K562 (cell line): ENCODE data around the gene KCNMB3. TPM values are rescaled to one million over a fixed set of nuclear protein-coding genes. Genes with fewer than 3 reads are reported as not detected.
A peak's percentile ranks its signal among the peaks of the same experiment; 100 is the strongest.

Experiments
- ARHGAP35 ChIP-seq: fragments of 450-650 bp; IDR thresholded peaks from 2 replicates; pipeline ENCODE4 v1.6.1; 2018; ENCODE audit not compliant: partially characterized antibody
- ATF1 ChIP-seq, 2 experiments: fragments of 450-650 bp in 1 of 2; IDR thresholded peaks; 2 replicates each; pipeline ENCODE4 v1.6.1; 2016; ENCODE audit warnings: missing compliant biosample characterization in 1 of 2, missing genetic modification characterization in 1 of 2
- CEBPB ChIP-seq: fragments of 450-650 bp; IDR thresholded peaks from 2 replicates; pipeline ENCODE4 v1.6.1; 2016; ENCODE audit warnings: missing genetic modification characterization, missing compliant biosample characterization
- DLX4 ChIP-seq: fragments of 250-450 bp; sonication (Bioruptor Pico); IDR thresholded peaks from 2 replicates; pipeline ENCODE4 v1.6.1; 2021; ENCODE audit warnings: mild to moderate bottlenecking
- ETV5 ChIP-seq: sonication (generic); formaldehyde crosslinking; IDR thresholded peaks from 2 replicates; pipeline ENCODE4 v1.4.0; 2020; ENCODE audit warnings: low read depth, mild to moderate bottlenecking, missing genetic modification reagents
- GATA2 ChIP-seq: sonication (generic); formaldehyde crosslinking; IDR thresholded peaks from 2 replicates; pipeline ENCODE4 v1.4.0; 2020; ENCODE audit warnings: mild to moderate bottlenecking, missing genetic modification reagents
- HES1 ChIP-seq: fragments of 450-650 bp; IDR thresholded peaks from 2 replicates; pipeline ENCODE4 v1.6.1; 2016; ENCODE audit warnings: low read depth, mild to moderate bottlenecking, moderate library complexity
- HMBOX1 ChIP-seq: sonication (generic); IDR thresholded peaks from 2 replicates; pipeline ENCODE4 v1.6.1; 2016
- HSF4 ChIP-seq: fragments of 250-450 bp; sonication (Bioruptor Pico); IDR thresholded peaks from 2 replicates; pipeline ENCODE4 v2.1.2; 2022; ENCODE audit warnings: mild to moderate bottlenecking, moderate library complexity, borderline replicate concordance
- ILK ChIP-seq: fragments of 450-650 bp; IDR thresholded peaks from 2 replicates; pipeline ENCODE4 v1.6.1; 2016; ENCODE audit warnings: missing genetic modification characterization, low read depth, mild to moderate bottlenecking, missing compliant biosample characterization, moderate library complexity, borderline replicate concordance
- MED1 ChIP-seq: sonication (generic); formaldehyde crosslinking; IDR thresholded peaks from 2 replicates; pipeline ENCODE4 v1.8.1; 2023; ENCODE audit warnings: missing genetic modification reagents, borderline replicate concordance
- MEF2A ChIP-seq: IDR thresholded peaks from 2 replicates; pipeline ENCODE4 v1.6.1; 2011; ENCODE audit warnings: low read depth, mild to moderate bottlenecking, low read length, moderate library complexity; ENCODE audit not compliant: control insufficient read depth
- MXI1 ChIP-seq: IDR thresholded peaks from 2 replicates; pipeline ENCODE4 v1.6.1; 2011; ENCODE audit warnings: low read depth, mild to moderate bottlenecking, improper control_type of control experiment, low read length
- PHB ChIP-seq: fragments of 250-450 bp; sonication (Bioruptor Pico); IDR thresholded peaks from 2 replicates; pipeline ENCODE4 v1.5.0; 2021
- RBM17 ChIP-seq: fragments of 200-400 bp; formaldehyde crosslinking; IDR thresholded peaks from 2 replicates; pipeline ENCODE4 v1.6.1; 2017; ENCODE audit warnings: low read depth, mild to moderate bottlenecking, low read length, borderline replicate concordance
- RCOR1 ChIP-seq, 2 experiments: IDR thresholded peaks; 2 replicates each; pipeline ENCODE4 v1.6.1; 2012; ENCODE audit warnings: low read depth in 2 of 2, low read length in 2 of 2, borderline replicate concordance in 1 of 2, improper control_type of control experiment in 1 of 2
- ZBTB26 ChIP-seq: fragments of 450-650 bp; formaldehyde crosslinking; IDR thresholded peaks from 2 replicates; pipeline ENCODE4 v1.4.0; 2022; ENCODE audit warnings: missing genetic modification characterization
- ZNF311 ChIP-seq: fragments of 250-450 bp; sonication (Bioruptor Pico); IDR thresholded peaks from 2 replicates; pipeline ENCODE4 v1.4.0; 2020; ENCODE audit warnings: mild to moderate bottlenecking, moderate library complexity
- ZNF511 ChIP-seq: sonication (generic); formaldehyde crosslinking; IDR thresholded peaks from 2 replicates; pipeline ENCODE4 v1.8.0; 2022; ENCODE audit warnings: mild to moderate bottlenecking, missing genetic modification reagents
- ZNF551 ChIP-seq: fragments of 250-450 bp; sonication (Bioruptor Pico); IDR thresholded peaks from 2 replicates; pipeline ENCODE4 v1.5.0; 2021; ENCODE audit warnings: mild to moderate bottlenecking, moderate library complexity
- ZNF561 ChIP-seq: fragments of 450-650 bp; formaldehyde crosslinking; conservative IDR thresholded peaks from 2 replicates; pipeline ENCODE4 v1.4.0; 2020; ENCODE audit warnings: mild to moderate bottlenecking, moderate library complexity
- ZNF639 ChIP-seq, 2 experiments: fragments of 200-800 bp in 1 of 2; sonication (Bioruptor generic) in 1 of 2; sonication (generic) in 1 of 2; formaldehyde crosslinking in 1 of 2; IDR thresholded peaks in 1 of 2; conservative IDR thresholded peaks in 1 of 2; 2 replicates each; pipeline versions ENCODE4 v1.5.0 to v1.6.1; 2016 to 2020; ENCODE audit warnings: missing compliant biosample characterization in 1 of 2, missing genetic modification characterization in 1 of 2, missing genetic modification reagents in 1 of 2
- ZNF75A ChIP-seq: fragments of 450-650 bp; formaldehyde crosslinking; IDR thresholded peaks from 2 replicates; pipeline ENCODE4 v1.4.0; 2020; ENCODE audit warnings: mild to moderate bottlenecking
- ZSCAN32 ChIP-seq: fragments of 450-650 bp; formaldehyde crosslinking; IDR thresholded peaks from 2 replicates; pipeline ENCODE4 v1.4.0; 2020; ENCODE audit warnings: mild to moderate bottlenecking, moderate library complexity
- polyA plus RNA-seq, 8 experiments: library from polyadenylated mRNA; depleted of rRNA in 4 of 8; stranded (reverse) in 5 of 8; unstranded in 3 of 8; fragments of >200 nt; fragmentation: Nextera tagmentation in 2 of 8; fragmentation: Illumina TruSeq in 1 of 8; extraction: Ambion mirVana in 2 of 8; extraction: Trizol in 1 of 8; gene quantifications; 2 replicates each; pipeline versions ENCODE4 v1.2.1 to v1.2.3, GENCODE V29; 2011 to 2014; ENCODE audit warnings: inconsistent platforms in 1 of 8, missing spikeins in 1 of 8
- total RNA-seq, 7 experiments: library from RNA; depleted of rRNA in 6 of 7; stranded (reverse); fragments of >200 nt in 6 of 7; fragmentation: Illumina TruSeq in 2 of 7; extraction: Trizol in 2 of 7; gene quantifications; 2 replicates each; pipeline versions ENCODE4 v1.2.1 to v1.2.3, GENCODE V29; 2011 to 2021; ENCODE audit warnings: low replicate concordance in 1 of 7

Gene KCNMB3
- total and polyA plus RNA-seq, 9 of the 15 experiments (the other 6 are each of a cell fraction or from before 2014, with no cell fraction given), result 7.0 to 21.1 (median 14.3) TPM

GRCh38 chr3:179236669-179237301 lies 14.1 kb downstream of the KCNMB3 start (continued):
- TF ChIP-seq HMBOX1, result peak; percentile 58; the same call in 1 of the 2 replicates
- TF ChIP-seq CEBPB, result no peak
- TF ChIP-seq MED1 (CRISPR knock-in tag), result no peak
- no peak for TF ChIP-seq GATA2 (CRISPR knock-in tag)
- no peak for TF ChIP-seq ZNF639 (CRISPR knock-in tag; conservative IDR thresholded peaks at IDR 0.05 in 1 of 2, IDR thresholded peaks at IDR 0.05 in 1 of 2)
- TF ChIP-seq PHB, result no peak
- TF ChIP-seq MXI1, result no peak
- no peak for TF ChIP-seq ZNF511 (CRISPR knock-in tag)
- TF ChIP-seq DLX4 (CRISPR knock-in tag), result no peak
- no peak for TF ChIP-seq ARHGAP35
- no peak for TF ChIP-seq HSF4 (CRISPR knock-in tag)
- TF ChIP-seq MEF2A, result no peak
- no peak for TF ChIP-seq ILK
- TF ChIP-seq ETV5, result no peak
- no peak for TF ChIP-seq ZNF561 (CRISPR knock-in tag)
- no peak for TF ChIP-seq ZNF75A (CRISPR knock-in tag)
- TF ChIP-seq HES1, result no peak
- no peak for TF ChIP-seq ATF1 (CRISPR knock-in tag; IDR thresholded peaks at IDR 0.05)
- no peak for TF ChIP-seq ATF1 (tag; IDR thresholded peaks at IDR 0.05)
- 0 out of 4 replicates have a peak, but pooled peaks of 1 of the 2 experiments have one; percentile 20 for TF ChIP-seq RCOR1 (IDR thresholded peaks at IDR 0.05; ENCODE audit: borderline replicate concordance in 1 of 2, low read depth in 2 of 2, low read length in 2 of 2)
- TF ChIP-seq ZBTB26 (CRISPR knock-in tag), result no peak
- no peak for TF ChIP-seq ZNF551 (CRISPR knock-in tag)
- TF ChIP-seq ZSCAN32 (CRISPR knock-in tag), result no peak
- no peak for TF ChIP-seq RBM17
- TF ChIP-seq ZNF311, result no peak
